Activated T-cell treated with anti-CD3 and anti-CD28 coated beads, Interleukin-2, amount 50 U/mL, for 1 hour (primary cell): ENCODE results near the gene NFATC2.
"Not testable (repeated sequence)": the region's sequence is repeated elsewhere in the genome, so short reads cannot be mapped to it uniquely, and the experiment has no call there.

Experiments used
- DNase-seq: peaks from one replicate; pipeline ENCODE4 v3.0.0-alpha.2; 2020

Gene NFATC2

DNA sequence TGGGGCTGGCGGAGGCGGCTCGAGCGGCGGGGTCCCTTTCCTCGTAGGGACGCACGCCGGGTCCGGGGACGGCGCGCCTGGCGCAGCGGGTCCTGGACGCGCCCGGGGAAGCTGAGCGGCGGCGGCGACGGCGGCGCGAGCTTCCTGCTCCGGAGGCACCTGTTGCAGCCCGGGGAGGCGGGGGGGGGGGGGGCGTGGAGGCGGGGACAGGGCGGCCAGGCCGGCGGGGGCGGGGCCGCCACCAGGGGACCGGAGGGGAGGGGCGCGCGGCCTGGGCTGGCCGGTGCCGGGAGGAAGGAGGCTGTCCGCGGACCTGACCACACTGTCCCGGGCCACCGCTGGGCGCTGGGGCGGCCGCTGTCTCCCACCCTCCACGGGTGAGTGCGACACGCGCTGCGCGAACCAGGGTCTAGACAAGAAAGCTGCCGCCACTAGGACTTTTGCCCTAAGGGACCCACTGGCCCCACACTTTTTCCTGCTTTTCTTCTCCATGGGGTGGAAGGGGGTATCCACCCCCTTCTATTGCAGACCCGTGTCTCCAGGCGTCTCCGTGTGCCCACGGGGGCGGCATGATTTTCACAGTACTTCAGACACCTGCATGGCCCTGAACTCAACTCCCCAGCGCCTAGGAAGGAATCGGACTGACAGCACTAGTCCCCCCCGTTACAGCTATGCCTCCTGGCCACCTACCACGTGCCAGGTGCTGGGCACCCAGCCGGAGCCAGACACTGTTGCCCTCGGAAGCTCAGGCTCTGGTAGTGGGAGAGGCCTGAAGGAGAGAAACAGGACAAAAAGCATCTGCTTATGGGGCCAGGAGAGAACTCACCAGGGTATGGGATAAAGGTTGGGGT lies at the start of gene NFATC2:
Gene NFATC2 (minus strand): TSS at position 149 of the 851 bp plus-strand sequence. CDS start 220 bp downstream, outside the sequence.
- DNase-seq = peak; percentile 71

DNA sequence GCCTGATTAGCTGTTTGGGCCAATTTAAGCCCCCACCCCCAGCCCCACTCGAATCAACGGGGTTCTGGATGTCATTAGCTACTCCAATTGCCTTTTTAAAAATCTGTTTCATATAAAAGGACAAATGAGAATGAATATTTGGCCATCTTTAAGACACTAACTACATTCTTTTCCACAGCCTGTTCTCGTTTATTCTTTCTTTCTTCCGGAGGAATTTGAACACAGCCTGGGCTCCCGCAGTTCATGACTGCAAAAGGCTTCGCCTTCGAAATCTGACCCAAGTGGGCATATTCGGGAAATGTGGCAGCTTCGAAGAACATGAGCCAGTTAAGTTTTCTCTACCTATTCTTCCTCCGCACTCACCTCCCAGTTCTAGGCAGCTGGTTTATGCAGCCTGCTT lies 49.4 kb upstream of the NFATC2 start:
- DNase-seq = no peak

DNA sequence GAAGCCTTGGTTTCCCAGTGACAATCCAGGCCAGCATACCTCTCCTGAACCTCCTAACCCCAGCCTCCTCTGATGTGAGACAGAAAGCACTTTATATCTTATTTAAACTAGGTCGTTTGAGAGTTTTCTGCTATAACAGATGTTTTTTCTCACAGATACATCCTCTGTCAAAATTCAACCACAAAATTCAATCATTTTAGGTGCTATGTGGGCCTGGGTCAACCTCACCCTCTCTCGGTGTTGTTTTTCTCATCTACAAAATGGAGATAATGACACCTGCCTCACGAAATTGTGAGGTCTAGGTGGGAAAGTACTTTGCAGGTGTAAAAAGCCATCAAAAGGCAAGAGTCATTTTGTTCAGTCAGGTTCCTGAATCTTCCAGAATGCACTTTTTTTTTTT lies 46.2 kb upstream of the NFATC2 start:
- no peak for DNase-seq

DNA sequence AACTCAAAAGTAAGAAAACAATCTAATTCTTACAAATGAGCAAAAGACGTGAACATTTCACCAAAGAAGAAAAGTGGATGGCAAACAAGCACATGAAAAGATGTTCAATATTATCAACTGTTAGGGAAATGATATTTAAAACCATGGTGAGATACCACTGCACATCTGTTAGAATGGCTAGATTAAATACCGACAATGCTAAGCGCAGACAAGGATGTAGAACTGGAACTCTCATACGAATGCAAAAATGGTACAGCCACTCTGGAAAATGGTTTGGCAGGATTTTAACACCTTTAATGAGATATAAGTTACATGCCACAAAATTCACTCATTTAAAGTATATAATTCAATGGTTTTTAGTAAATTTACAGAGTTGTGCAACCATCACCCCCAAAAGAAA lies 44.6 kb upstream of the NFATC2 start:
- DNase-seq = no peak

DNA sequence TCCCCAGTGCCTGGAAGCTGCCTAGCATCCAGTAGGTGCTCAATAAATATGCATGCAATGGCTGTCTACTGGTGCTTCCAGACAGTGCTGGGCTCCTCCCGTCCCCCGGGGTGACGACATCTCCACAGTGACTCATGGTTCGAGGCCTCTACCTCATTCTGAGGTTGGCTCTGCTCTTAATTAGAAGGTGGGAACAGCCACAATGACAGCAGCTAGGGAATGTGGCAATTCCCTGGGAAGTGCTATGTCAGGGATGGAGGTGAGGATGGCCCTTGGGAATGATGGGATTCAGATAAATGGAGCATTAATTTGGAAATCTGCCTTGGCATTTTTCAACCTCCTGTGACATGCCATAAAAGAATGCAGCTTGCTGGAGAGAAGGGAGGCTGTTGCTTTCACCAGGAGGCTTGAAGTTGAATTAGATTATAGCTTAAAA lies 43.5 kb upstream of the NFATC2 start:
- no peak for DNase-seq

DNA sequence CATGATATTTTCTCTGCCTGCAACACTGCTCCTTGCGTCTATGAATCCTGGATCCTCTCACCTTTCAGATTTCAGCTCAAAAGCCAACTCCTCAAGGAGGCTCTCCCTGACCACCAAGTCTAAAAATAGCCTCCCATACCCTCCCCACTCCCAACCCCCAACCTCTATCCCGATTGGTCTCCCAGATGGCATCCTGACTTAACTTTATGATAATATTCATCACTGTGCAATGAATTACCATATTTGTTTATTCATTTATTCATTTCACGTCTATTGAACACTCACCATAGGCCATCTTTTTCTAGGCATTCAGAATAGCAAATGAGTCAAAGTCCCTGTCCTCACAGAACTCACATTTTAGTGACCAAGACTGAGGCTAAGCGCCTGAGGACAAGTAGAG lies 42.6 kb upstream of the NFATC2 start:
- no peak for DNase-seq

DNA sequence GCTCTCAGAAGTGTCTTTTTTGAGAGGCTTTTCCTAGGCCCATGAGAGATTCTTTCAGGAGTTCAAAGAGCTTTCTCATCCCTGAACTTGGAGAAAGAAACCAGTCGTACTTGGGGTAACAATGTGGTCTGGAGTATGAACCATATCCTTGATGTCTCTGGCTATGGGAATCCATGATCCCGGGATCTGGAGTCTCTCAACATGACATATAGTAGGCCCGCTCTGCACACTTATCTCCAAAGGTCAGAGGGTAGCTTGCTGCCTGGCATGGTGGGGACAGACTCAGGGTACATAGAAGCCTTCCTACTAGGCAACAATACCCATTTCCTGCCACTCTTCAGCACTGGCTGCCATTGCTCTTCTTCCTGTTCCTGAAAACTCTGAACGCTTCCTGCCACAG lies 42.2 kb upstream of the NFATC2 start:
- DNase-seq = no peak

DNA sequence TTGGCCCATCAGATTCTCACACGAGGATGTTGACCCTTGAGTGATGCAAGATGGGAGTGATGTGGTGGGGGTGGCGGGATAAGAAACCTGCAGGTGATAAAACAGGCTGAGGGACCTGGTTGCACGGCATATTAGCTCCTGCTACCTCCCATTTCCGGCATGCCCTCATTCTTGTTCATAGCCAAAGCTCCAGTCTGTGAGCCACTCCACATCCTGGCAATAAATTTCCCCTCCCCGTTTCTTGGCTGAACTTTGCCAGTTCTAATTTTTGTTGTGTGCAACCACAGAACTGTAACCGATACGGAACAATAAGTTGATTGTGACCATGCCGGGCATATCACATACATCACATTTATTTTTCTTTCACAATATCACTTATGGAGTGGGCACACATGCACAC lies 41.6 kb upstream of the NFATC2 start:
- DNase-seq = no peak

DNA sequence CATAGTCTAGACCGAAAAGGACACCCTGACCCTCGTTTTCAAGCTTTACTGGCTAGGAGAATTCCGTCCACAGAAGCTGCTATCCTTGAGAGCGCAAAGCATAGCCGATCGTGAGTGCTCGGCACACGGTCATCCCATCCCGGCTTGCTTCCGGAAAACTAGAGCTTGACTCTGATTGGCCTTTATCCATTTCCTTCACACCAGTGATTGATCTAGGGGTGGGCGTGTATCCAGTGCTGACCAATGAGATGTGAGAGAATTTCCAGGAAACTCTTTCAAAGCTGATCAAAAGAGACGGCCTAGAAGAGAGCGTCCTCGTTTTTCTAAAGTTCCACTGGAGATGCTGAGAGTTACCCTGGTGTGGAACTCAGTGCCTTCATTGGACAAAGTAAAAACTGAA lies 41.0 kb upstream of the NFATC2 start:
- no peak for DNase-seq

DNA sequence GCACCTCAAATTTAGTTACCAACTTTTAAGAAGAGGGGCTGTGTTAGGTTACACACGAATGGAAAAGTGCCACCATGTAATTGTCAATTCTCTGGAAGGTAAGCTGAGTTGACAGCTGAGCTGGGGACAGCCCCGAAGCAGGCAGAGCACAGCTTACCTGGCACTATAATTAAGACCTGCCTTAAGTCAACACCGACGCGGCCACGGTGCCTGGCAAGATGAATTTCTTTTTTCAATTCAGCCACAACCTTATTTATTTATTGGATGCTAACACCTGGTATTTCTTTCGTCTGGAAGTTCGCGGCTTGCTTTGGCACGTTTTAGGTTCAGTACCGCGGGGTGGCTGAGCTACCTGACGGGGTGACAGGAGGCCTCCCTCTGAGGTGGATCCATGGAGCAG lies 40.6 kb upstream of the NFATC2 start:
- DNase-seq = no peak

DNA sequence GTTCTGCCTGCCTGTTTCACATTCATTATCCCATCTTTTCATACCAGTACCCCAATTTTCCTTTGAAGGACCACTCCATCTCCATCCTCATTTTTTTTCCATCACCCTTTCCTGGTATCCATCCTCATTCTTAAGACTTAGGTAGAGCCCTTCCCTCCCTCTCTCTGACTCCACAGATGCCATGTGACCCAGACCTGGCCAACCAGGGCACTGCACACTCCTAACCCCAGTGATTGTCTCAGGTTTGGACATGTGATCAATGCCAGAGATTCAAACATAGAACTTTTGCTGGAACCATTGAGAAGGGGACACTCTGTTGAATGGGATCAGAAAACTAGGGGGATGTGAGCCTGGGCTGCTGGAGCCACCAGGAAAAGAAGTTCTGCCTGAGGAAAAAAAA lies 39.1 kb upstream of the NFATC2 start:
- no peak for DNase-seq

DNA sequence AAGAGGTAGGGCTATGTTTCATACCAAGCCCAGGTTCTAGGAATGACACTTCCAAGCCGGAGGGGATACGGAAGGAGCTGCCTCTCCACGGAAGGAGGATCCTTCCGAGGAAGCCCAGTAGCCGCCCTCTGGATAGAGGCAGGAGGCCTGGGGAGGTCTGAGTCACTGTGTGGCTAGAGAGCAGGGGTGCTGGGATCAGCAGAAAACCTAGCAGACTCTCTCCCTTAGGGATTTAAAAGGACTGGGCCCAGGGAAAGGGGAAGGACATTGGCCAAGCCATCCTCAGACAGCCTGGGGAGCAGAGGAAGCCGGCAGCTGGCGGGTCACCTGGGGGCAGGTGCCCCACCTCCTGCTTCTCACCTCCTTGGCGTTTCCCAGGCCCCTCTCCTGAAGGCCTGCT lies 36.6 kb upstream of the NFATC2 start:
- DNase-seq = no peak

DNA sequence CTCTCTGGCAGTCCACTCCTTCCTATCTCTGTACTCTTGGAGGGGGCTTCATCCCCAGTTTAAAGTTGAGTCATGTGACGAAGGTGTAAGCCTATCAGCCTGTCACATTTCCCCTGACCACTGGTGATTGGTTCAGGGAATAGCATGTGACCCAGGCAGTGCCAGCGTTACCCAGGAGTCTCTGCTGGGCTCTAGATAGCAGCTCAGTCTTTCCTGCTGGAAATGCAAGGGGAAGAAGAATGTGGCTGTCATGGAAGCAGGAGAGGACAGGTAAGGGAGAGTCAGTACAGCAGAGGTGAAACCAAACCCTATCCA lies 35.6 kb upstream of the NFATC2 start:
- DNase-seq = no peak

DNA sequence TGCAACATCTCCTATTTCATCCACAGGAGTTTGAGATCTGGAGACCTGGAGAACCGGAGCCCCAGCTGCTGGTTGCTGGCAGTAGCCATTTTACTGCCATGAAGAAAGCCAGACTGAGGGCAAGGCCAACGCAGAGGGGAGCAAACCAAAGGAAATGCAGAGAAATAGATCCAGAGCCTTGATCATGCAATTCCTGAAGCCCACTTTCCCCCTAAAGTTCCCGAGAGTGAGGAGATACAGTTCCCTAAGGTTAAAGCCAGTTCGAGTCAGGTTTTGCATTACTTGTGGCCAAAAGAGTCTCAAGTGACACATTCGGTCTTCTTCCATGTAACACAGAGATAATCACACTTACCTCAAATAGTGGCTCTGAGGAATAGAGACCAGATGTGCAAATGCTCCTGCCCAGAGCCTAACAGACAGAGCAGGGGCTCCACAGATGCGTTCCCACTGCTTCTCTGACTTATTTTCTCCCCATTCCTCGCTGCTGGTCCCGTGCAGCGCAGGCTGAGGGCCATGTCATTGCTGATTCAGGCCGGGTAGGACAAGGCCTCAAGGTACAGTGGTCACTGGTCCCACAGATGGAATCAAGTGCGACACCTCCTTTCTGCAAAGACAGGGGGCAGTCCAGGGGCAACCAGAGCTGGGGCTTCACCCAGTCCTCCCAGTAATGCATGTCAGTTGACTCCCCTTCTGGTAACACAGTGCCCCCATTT lies 35.1 kb upstream of the NFATC2 start:
- no peak for DNase-seq

DNA sequence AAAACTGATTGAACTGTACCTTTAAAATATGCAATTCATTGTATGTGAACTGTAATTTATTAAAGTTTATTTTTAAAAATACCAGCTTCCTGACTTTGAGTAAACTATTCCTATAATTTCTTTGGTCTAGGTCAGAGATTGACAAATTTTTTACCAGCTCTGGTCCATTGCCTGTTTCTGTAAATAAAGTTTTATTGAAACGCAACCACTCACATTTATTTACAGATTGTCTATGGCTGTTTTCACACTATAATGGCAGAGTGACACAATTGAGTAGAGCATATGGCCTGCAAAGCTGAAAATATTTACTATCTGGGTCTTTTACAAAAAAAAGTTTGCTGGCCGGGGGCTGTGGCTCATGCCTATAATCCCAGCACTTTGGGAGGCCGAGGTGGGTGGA lies 33.0 kb upstream of the NFATC2 start:
- DNase-seq = no peak

DNA sequence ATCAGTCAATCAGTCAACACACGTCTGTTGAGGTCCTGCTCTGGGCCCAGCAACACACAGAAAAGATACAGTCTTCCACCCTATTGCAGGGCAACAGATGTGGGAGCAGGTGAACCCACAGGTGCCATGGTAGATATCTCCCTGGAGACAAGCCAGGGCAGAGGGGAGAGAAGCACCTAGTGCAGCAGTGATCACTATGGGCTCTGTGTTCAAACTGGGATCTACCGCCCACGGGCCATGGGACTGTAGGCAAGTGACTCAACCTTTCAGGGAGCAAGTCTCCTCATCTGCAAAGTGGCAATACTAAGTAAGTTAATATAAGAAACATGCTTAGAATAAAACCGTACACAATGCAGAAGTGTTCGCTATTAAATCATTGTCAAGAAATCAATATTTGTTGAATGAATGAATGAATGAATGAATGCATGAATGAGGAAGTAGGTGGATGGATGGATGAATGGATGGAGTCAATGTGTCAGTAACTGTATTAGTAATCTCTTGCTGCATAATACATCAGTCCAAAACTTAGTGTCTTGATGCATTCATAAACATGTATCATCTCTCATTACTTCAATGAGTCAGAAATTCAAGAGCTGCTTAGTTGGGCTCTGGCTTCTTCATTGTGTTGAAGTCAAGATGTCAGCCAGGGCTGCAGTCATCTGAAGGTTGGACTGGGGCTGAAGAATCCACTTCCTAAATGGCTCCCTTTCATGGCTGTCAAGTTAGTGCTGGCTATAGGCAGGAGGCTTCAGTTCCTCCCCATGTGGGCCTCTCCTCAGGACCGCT lies 31.9 kb upstream of the NFATC2 start:
- DNase-seq = no peak

DNA sequence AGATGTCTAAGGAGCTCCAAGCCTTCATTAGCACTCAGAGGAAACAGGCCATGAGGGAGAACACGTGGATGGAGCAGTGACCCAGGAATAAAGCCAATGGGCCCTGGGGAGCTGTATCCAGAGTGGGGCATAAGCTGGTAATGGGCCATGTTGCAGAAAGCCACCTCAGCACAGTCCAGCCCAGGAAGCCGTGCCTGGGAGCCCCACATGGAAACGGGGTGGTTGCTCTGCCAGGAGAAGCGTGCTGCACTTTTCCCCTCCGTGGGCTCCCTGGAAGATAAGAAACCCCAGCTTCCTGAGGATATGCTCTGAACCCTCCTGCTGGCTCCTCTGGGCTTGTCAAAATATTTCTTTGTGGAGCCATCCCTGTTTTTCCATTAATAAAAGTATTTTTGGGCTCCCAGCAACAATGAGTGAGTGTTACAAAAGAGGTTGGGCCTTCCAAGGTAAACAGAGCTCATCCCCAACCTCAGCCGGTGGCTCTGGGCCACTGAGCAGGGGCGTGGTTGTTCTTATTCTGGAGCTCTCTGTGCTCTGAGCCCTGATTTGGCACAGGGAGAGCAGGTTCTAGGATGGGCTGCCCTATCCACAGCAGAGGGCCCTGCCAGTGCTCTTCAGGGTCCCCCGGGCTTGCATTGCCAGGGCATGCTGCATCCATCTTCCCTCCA lies 31.2 kb upstream of the NFATC2 start:
- no peak for DNase-seq

DNA sequence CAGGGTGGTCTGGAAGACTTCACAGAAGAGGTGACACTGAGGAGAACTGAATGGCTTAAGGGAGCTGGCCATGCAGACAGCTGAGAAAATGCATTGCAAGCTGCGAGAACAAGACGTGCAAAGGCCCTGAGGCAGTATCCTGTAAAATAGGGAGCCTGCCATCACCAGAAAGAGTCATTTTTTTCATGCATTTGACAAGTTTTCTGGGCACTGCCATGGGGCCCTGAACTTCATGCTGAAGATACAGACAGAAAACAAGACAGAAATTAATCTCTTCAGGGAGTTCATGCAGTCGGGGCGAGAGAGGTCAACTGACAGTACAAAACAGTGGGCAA lies 28.9 kb upstream of the NFATC2 start:
- DNase-seq = no peak

DNA sequence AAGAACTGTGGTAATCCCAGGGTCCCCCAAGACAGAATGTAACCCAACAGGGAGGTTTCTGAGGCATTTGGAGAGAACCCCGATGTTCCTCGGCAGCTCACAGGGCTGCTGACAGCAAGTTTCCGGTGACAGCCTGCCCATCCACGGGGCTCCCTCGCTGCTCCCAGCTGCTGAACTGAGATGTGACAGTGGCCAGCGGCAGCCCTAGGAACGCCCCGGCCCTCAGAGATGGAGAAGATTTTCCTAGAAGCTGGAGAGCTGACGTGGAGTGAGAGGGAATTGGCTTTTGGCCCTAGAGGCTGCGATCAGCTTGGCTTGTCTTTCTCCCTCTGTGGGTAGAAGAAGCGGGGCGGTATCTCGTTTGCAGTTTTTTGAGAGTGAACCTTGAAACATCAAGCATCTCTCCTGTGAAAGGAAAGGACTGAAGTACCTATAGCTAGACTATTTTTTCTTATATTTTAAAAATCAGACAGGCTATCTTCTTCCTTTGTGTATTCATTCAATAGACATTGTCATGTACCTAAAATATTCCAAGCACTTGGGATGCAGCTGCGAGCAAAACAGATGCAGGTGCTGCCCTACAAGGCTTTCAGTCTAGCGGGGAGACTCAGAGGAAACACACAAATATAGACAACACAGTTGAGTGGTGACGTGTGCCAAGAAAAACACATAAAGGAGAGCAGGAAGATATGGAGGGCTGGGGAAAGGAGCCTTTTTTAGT lies 28.4 kb upstream of the NFATC2 start:
- no peak for DNase-seq

DNA sequence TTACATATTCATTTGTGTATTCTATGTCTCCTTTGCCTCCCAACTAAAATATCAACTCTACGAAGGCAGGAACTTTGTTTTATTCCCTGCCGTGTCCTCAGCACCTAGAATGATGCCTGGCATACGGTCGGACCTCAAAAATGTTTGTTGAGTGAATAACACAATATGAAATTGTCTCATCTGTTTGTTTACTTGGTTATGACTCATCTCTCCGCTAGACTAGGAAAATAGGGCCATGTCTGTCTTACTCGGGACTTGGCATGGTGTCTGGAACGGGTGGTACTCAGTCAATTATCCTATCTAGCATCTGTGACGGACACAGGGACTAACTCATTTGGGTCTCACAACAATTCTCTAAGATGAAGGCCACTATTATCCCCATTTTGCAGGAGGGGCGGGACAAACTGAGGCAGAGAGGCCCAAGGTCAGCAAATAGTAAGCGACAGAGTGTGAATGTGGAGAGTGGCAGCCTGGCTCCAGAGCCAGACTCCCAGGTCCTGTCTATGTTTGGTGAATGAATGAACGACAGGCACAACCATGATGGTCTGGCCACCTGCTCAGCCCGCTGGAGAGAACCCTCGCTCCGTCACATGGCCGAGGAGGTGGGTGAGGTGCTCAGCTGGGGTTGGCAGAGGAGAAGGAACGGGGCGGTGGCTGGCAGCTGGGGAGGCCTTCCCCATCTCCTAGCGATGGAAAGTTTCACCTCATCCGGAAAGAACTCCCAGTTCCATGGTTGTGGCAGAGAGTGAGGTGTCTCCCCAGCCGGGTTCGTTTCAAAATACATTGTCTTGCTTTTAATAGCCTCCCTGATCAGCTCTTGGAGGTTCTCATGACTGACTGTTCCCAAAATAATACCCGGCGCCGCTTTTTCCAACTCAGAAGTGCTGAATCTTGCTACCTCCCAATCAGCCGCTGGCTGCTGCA lies 27.6 kb upstream of the NFATC2 start:
- no peak for DNase-seq

DNA sequence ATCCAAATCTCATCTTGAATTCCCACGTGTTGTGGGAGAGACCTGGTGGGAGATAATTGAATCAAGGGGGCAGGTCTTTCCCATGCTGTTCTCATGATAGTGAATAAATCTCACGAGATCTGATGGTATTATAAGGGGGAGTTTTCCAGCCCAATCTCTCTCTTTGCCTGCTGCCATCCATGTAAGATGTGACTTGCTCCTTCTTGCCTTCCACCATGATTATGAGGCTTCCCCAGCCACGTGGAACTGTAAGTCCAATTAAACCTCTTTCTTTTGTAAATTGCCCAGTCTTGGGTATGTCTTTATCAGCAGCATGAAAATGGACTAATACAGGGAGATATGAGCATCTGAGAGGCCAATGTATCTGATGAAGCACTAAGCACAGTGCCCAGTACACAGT lies 26.0 kb upstream of the NFATC2 start:
- DNase-seq = not testable (repeated sequence)

DNA sequence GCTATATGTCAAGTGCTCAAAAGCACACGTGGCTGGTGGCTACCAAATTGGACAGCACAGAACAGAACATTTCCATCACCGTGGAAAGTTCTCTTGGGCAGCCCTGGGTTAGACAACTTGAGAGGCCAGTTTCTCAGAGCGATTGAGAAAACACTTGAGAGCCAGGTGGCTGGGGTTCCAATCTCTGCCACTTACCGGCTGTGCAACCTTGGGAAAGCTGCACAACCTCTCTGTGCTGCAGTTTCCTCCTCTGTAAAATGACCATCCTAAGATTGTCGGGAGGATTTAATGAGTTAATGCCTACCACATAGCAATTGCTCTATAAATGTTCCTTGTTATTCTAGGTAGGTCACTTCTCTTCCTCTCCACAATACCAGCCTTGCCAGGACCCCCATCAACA lies 25.1 kb upstream of the NFATC2 start:
- no peak for DNase-seq
